ENCODE results near the gene BATF.

GRCh38 chr14:75533791-75534555, 11.7 kb downstream of the BATF start:
- TF ChIP-seq CTCF (IDR thresholded peaks at IDR 0.05; ENCODE audit: poor library complexity, severe bottlenecking): no peak
- TF ChIP-seq EP300 (conservative IDR thresholded peaks at IDR 0.05; ENCODE audit: poor library complexity, severe bottlenecking): no peak
- no peak for TF ChIP-seq REST (IDR thresholded peaks at IDR 0.05; ENCODE audit: borderline replicate concordance)
- TF ChIP-seq POLR2AphosphoS5 (IDR thresholded peaks at IDR 0.05): no peak
- TF ChIP-seq MXI1 (conservative IDR thresholded peaks at IDR 0.05; ENCODE audit: poor library complexity, severe bottlenecking): no peak
- TF ChIP-seq SMC3 (conservative IDR thresholded peaks at IDR 0.05; ENCODE audit: poor library complexity): no peak
- no peak for TF ChIP-seq EZH2 (IDR thresholded peaks at IDR 0.05; ENCODE audit: borderline replicate concordance, insufficient read depth, low read length, poor library complexity, severe bottlenecking)
- TF ChIP-seq TAF1 (IDR thresholded peaks at IDR 0.05; ENCODE audit: low read depth): no peak
